Sigmoid colon (tissue), 7 donors: ENCODE results near the gene FUT8. TPM values are rescaled to one million over a fixed set of nuclear protein-coding genes. Genes with fewer than 3 reads are reported as not detected.

Experiments used
- DNase-seq: peaks from one replicate; pipeline ENCODE4 v3.0.0-alpha.2; 2019
- H3K27ac ChIP-seq, 4 donors: fragments of 200-600 bp; sonication (generic); one replicate each; pipeline ENCODE4 v1.5.1; 2016 to 2019; ENCODE audit warnings: mild to moderate bottlenecking in 1 of 4
- H3K27me3 ChIP-seq, 3 donors: fragments of 200-600 bp; sonication (generic); one replicate each; pipeline ENCODE4 v1.5.1; 2019; ENCODE audit warnings: mild to moderate bottlenecking in 1 of 3
- H3K36me3 ChIP-seq, 4 donors: fragments of 200-600 bp; sonication (generic); one replicate each; pipeline ENCODE4 v1.5.1; 2016 to 2019
- H3K4me1 ChIP-seq, 4 donors: fragments of 200-600 bp; sonication (generic); one replicate each; pipeline ENCODE4 v1.5.1; 2017 to 2019
- H3K4me3 ChIP-seq, 4 donors: fragments of 200-600 bp; sonication (generic); one replicate each; pipeline ENCODE4 v1.5.1; 2017 to 2019; ENCODE audit warnings: mild to moderate bottlenecking in 2 of 4, moderate library complexity in 1 of 4
- H3K9me3 ChIP-seq, 4 donors: fragments of 200-600 bp in 3 of 4; sonication (generic) in 3 of 4; one replicate each; pipeline versions ENCODE4 v1.5.1 to v1.6.1; 2013 to 2019
- CTCF ChIP-seq, 4 experiments: fragments of 450-650 bp in 3 of 4; fragments of 200-600 bp in 1 of 4; IDR thresholded peaks; one replicate each; pipeline ENCODE4 v1.5.1; 2016 to 2019; ENCODE audit warnings: antibody characterized with exemption in 4 of 4, mild to moderate bottlenecking in 3 of 4, moderate library complexity in 2 of 4
- EP300 ChIP-seq, 4 donors: sonication (generic); formaldehyde crosslinking; IDR thresholded peaks; one replicate each; pipeline ENCODE4 v1.6.1; 2017; ENCODE audit warnings: antibody characterized with exemption in 4 of 4
- POLR2A ChIP-seq, 2 donors: fragments of 450-650 bp; IDR thresholded peaks; one replicate each; pipeline ENCODE4 v1.6.1; 2016; ENCODE audit warnings: antibody characterized with exemption in 2 of 2, mild to moderate bottlenecking in 2 of 2, moderate library complexity in 2 of 2
- POLR2AphosphoS5 ChIP-seq, 4 donors: sonication (generic); formaldehyde crosslinking; IDR thresholded peaks; one replicate each; pipeline ENCODE4 v1.6.1; 2017; ENCODE audit warnings: antibody characterized with exemption in 4 of 4
- WGBS, 2 donors: extraction: QIAGEN DNeasy Blood & Tissue Kit; methylation state at CpG; one replicate each; pipeline ENCODE4 v1.1.7; 2013; 5-methylcytosine and 5-hydroxymethylcytosine counted together
- intact Hi-C: fragments of 100-400 bp; cut with DNase I; formaldehyde crosslinking; loops from one replicate; pipeline ENCODE4 v1.15.1; 2023
- polyA plus RNA-seq, 3 donors: library from polyadenylated mRNA; stranded (reverse); fragments of 200-250 nt; gene quantifications; one replicate each; pipeline ENCODE4 v1.2.3, GENCODE V29; 2013
- total RNA-seq, 4 donors: library from RNA; depleted of rRNA; stranded (reverse); fragments of >200 nt; gene quantifications; one replicate each; pipeline ENCODE4 v1.1.0, GENCODE V29; 2016
- donor health status: healthy with polysubstance abuse.
- donor health status: Bipolar disorder and iron deficiency.
- donor health status: healthy.

FUT8 gene
- total and polyA plus RNA-seq, 7 donors = 2.5 to 53.9 (median 22.0) TPM

- H3K27me3 ChIP-seq = no peaks in the 10 kb centered on the region
- 86 to 90% methylated on average over 3 of the region's 3 CpGs for WGBS, 2 donors
- no peak overlapping the region for H3K27ac ChIP-seq
- no peak overlapping the region for H3K4me3 ChIP-seq
- H3K36me3 ChIP-seq = no peaks in the 10 kb centered on the region
- intact Hi-C loops = no loop called here
- H3K9me3 ChIP-seq = no peaks in the 10 kb centered on the region
- DNase-seq = no peak
- peaks cover 0 to 21% (median 10%) of the 10 kb centered on the region in 4 donors for H3K4me1 ChIP-seq
- no peak for TF ChIP-seq CTCF (IDR thresholded peaks at IDR 0.05)
- TF ChIP-seq POLR2A (IDR thresholded peaks at IDR 0.05) = no peak
- TF ChIP-seq POLR2AphosphoS5 (IDR thresholded peaks at IDR 0.05) = no peak
- TF ChIP-seq EP300 (IDR thresholded peaks at IDR 0.05) = no peak
Observed at GRCh38 chr14:65415613-65416012, 3.1 kb downstream of the FUT8 start.

- no peak overlapping the region for H3K4me3 ChIP-seq
- intact Hi-C loops = no loop called here
- H3K4me1 ChIP-seq = peaks cover 0 to 8% (median 1%) of the 10 kb centered on the region in 4 donors
- TF ChIP-seq CTCF (IDR thresholded peaks at IDR 0.05) = no peak
- TF ChIP-seq POLR2AphosphoS5 (IDR thresholded peaks at IDR 0.05) = no peak
- TF ChIP-seq POLR2A (IDR thresholded peaks at IDR 0.05) = no peak
- no peak for TF ChIP-seq EP300 (IDR thresholded peaks at IDR 0.05)
- WGBS, 2 donors = 75 to 83% methylated on average over 5 of the region's 5 CpGs
- no peak for DNase-seq
- H3K36me3 ChIP-seq = no peaks in the 10 kb centered on the region
- no peaks in the 10 kb centered on the region for H3K9me3 ChIP-seq
- H3K27me3 ChIP-seq = no peaks in the 10 kb centered on the region
- no peak overlapping the region for H3K27ac ChIP-seq
Observed at GRCh38 chr14:65419593-65420252, 7.2 kb downstream of the FUT8 start.

- WGBS, 2 donors = 86 to 92% methylated on average over 10 of the region's 10 CpGs
- Histone ChIP-seq H3K27ac (no peak overlapping the region), H3K9me3 (no peaks in the 10 kb centered on the region), H3K4me3 (no peak overlapping the region), H3K36me3 (no peaks in the 10 kb centered on the region), H3K27me3 (no peaks in the 10 kb centered on the region), H3K4me1 (peaks cover 0 to 8% (median 0%) of the 10 kb centered on the region in 4 donors)
- no peak for TF ChIP-seq POLR2A (IDR thresholded peaks at IDR 0.05)
- no peak for TF ChIP-seq EP300 (IDR thresholded peaks at IDR 0.05)
- no peak for TF ChIP-seq POLR2AphosphoS5 (IDR thresholded peaks at IDR 0.05)
- TF ChIP-seq CTCF (IDR thresholded peaks at IDR 0.05) = no peak
- intact Hi-C loops = no loop called here
- no peak for DNase-seq
Observed at GRCh38 chr14:65421201-65421981, 8.9 kb downstream of the FUT8 start.

- no peaks in the 10 kb centered on the region for H3K36me3 ChIP-seq
- intact Hi-C loops = no loop called here
- no peak for DNase-seq
- no peak overlapping the region for H3K27ac ChIP-seq
- H3K4me3 ChIP-seq = no peak overlapping the region
- TF ChIP-seq POLR2AphosphoS5 (IDR thresholded peaks at IDR 0.05) (no peak), EP300 (IDR thresholded peaks at IDR 0.05) (no peak), POLR2A (IDR thresholded peaks at IDR 0.05) (no peak), CTCF (IDR thresholded peaks at IDR 0.05) (no peak)
- WGBS, 2 donors = 92 to 96% methylated on average over 4 of the region's 4 CpGs
- no peaks in the 10 kb centered on the region for H3K27me3 ChIP-seq
- peaks cover 0 to 8% (median 0%) of the 10 kb centered on the region in 4 donors for H3K4me1 ChIP-seq
- H3K9me3 ChIP-seq = no peaks in the 10 kb centered on the region
Observed at GRCh38 chr14:65422088-65422834, 9.7 kb downstream of the FUT8 start.
